A549 (cell line): ENCODE results near the gene WFIKKN1. TPM values are rescaled to one million over a fixed set of nuclear protein-coding genes. Genes with fewer than 3 reads are reported as not detected.
A peak's percentile ranks its signal among the peaks of the same experiment; 100 is the strongest.

Experiments used
- ATAC-seq, 2 experiments: fragments of 200-7000 bp in 1 of 2; fragments of >200 bp in 1 of 2; cut with Nextera tagmentation in 1 of 2; cut with Tn5 transposase in 1 of 2; 3 replicates each; pipeline versions ENCODE4 v1.8.0 to v1.9.1; 2018 to 2020; ENCODE audit warnings: mild to moderate bottlenecking in 1 of 2, moderate library complexity in 1 of 2
- CTCF ChIA-PET: fragments of 300-600 bp; sonication (Branson Sonifier 250); formaldehyde crosslinking; extraction: SDS; loops from one replicate; lab custom pipeline; 2021; ENCODE audit warnings: antibody characterized with exemption, inconsistent platforms; lab: Yijun Ruan, JAX
- POLR2A ChIA-PET: fragments of 350-600 bp; formaldehyde crosslinking; extraction: SDS; loops from one replicate; lab custom pipeline; 2021; ENCODE audit warnings: antibody characterized with exemption, inconsistent platforms; lab: Yijun Ruan, JAX
- DNase-seq, 2 experiments: peaks; one replicate each; pipeline versions ENCODE4 v3.0.0 to v3.0.0-alpha.2; 2011 to 2016; ENCODE audit warnings: low read depth in 1 of 2, low spot score in 1 of 2
- FAIRE-seq: peaks from 2 replicates; lab custom pipeline; 2011; peaks lifted over from hg19 to GRCh38; lab: Jason Lieb, UNC
- H3K27ac ChIP-seq, 2 experiments: fragments of >200 bp; sonication (Bioruptor Twin); formaldehyde crosslinking; 3 replicates each; pipeline ENCODE4 v1.5.1; 2016 to 2017
- H3K4me1 ChIP-seq: fragments of >200 bp; sonication (Bioruptor Twin); formaldehyde crosslinking; 3 replicates; pipeline ENCODE4 v1.6.1; 2016
- H3K4me2 ChIP-seq: fragments of >200 bp; sonication (Bioruptor Twin); formaldehyde crosslinking; 3 replicates; pipeline ENCODE4 v1.6.1; 2016
- H3K4me3 ChIP-seq: fragments of >200 bp; sonication (Bioruptor Twin); formaldehyde crosslinking; 3 replicates; pipeline ENCODE4 v1.5.1; 2016
- H3K9me3 ChIP-seq: fragments of >200 bp; sonication (Bioruptor Twin); formaldehyde crosslinking; 3 replicates; pipeline ENCODE4 v1.6.1; 2016
- CBX2 ChIP-seq: fragments of 200-600 bp; sonication (generic); IDR thresholded peaks from 2 replicates; pipeline ENCODE4 v1.6.1; 2016; ENCODE audit warnings: low read depth, mild to moderate bottlenecking, borderline replicate concordance
- CEBPB ChIP-seq, 2 experiments: fragments of >200 bp in 1 of 2; sonication (Bioruptor Twin) in 1 of 2; formaldehyde crosslinking in 1 of 2; IDR thresholded peaks; 2 replicates each; pipeline ENCODE4 v1.6.1; 2012 to 2016
- CHD4 ChIP-seq: fragments of 200-600 bp; sonication (generic); IDR thresholded peaks from 2 replicates; pipeline ENCODE4 v1.6.1; 2016; ENCODE audit warnings: antibody characterized with exemption, mild to moderate bottlenecking, borderline replicate concordance
- EHF ChIP-seq: fragments of 250-450 bp; sonication (Bioruptor Pico); IDR thresholded peaks from 2 replicates; pipeline ENCODE4 v1.5.0; 2020; ENCODE audit warnings: mild to moderate bottlenecking
- ELK1 ChIP-seq: fragments of 150-350 bp; IDR thresholded peaks from 2 replicates; pipeline ENCODE4 v1.6.1; 2014; ENCODE audit warnings: low read depth, mild to moderate bottlenecking, low read length
- EP300 ChIP-seq, 2 experiments: fragments of >200 bp; sonication (Bioruptor Twin); formaldehyde crosslinking; IDR thresholded peaks; 2 replicates in 1 of 2; 3 replicates in 1 of 2; pipeline ENCODE4 v1.6.1; 2016 to 2017
- ESRRA ChIP-seq: fragments of 150-350 bp; IDR thresholded peaks from 2 replicates; pipeline ENCODE4 v1.6.1; 2014; ENCODE audit warnings: mild to moderate bottlenecking, low read length, borderline replicate concordance
- FOXS1 ChIP-seq: fragments of 250-450 bp; sonication (Bioruptor Pico); IDR thresholded peaks from 2 replicates; pipeline ENCODE4 v1.5.0; 2020; ENCODE audit warnings: mild to moderate bottlenecking, moderate library complexity
- GATA3 ChIP-seq: IDR thresholded peaks from 2 replicates; pipeline ENCODE4 v1.6.1; 2012; ENCODE audit warnings: borderline replicate concordance
- HDAC2 ChIP-seq: fragments of 200-600 bp; sonication (generic); IDR thresholded peaks from 2 replicates; pipeline ENCODE4 v1.6.1; 2016
- HES2 ChIP-seq: fragments of >200 bp; sonication (Bioruptor Twin); formaldehyde crosslinking; IDR thresholded peaks from 2 replicates; pipeline ENCODE4 v1.6.1; 2016
- JUN ChIP-seq, 2 experiments: fragments of >200 bp; sonication (Bioruptor Twin); formaldehyde crosslinking; IDR thresholded peaks; 2 replicates in 1 of 2; 3 replicates in 1 of 2; pipeline ENCODE4 v1.6.1; 2016 to 2017
- JUNB ChIP-seq: fragments of >200 bp; sonication (Bioruptor Twin); formaldehyde crosslinking; IDR thresholded peaks from 2 replicates; pipeline ENCODE4 v1.6.1; 2016
- KDM1A ChIP-seq: fragments of 200-600 bp; sonication (generic); IDR thresholded peaks from 2 replicates; pipeline ENCODE4 v1.6.1; 2016; ENCODE audit warnings: low read depth, mild to moderate bottlenecking
- KDM5A ChIP-seq: fragments of 200-600 bp; sonication (generic); IDR thresholded peaks from 2 replicates; pipeline ENCODE4 v1.6.1; 2016; ENCODE audit warnings: antibody characterized with exemption, mild to moderate bottlenecking
- MAX ChIP-seq: IDR thresholded peaks from 2 replicates; pipeline ENCODE4 v1.6.1; 2012
- MAZ ChIP-seq: fragments of 150-350 bp; IDR thresholded peaks from 2 replicates; pipeline ENCODE4 v1.6.1; 2014; ENCODE audit warnings: antibody characterized with exemption, low read depth, low read length, borderline replicate concordance
- NFE2L2 ChIP-seq: fragments of 150-350 bp; conservative IDR thresholded peaks from 2 replicates; pipeline ENCODE4 v1.6.1; 2014; ENCODE audit warnings: low read length
- NPAS2 ChIP-seq: fragments of 250-450 bp; sonication (Bioruptor Pico); IDR thresholded peaks from 2 replicates; pipeline ENCODE4 v1.8.0; 2022; ENCODE audit warnings: mild to moderate bottlenecking, moderate library complexity, borderline replicate concordance
- NR3C1 ChIP-seq: fragments of >200 bp; sonication (Bioruptor Twin); formaldehyde crosslinking; IDR thresholded peaks from 3 replicates; pipeline ENCODE4 v1.6.1; 2017
- PHF8 ChIP-seq: fragments of 200-600 bp; sonication (generic); IDR thresholded peaks from 2 replicates; pipeline ENCODE4 v1.6.1; 2016; ENCODE audit warnings: low read depth, mild to moderate bottlenecking, antibody characterized with exemption, moderate library complexity, borderline replicate concordance
- POLR2A ChIP-seq: IDR thresholded peaks from 2 replicates; pipeline ENCODE4 v1.6.1; 2012; ENCODE audit warnings: mild to moderate bottlenecking, low read length
- POLR2AphosphoS2 ChIP-seq: conservative IDR thresholded peaks from 2 replicates; pipeline ENCODE4 v1.6.1; 2012; ENCODE audit warnings: low read length, improper control_type of control experiment, inconsistent platforms
- RAD21 ChIP-seq, 2 experiments: fragments of >200 bp in 1 of 2; sonication (Bioruptor Twin) in 1 of 2; formaldehyde crosslinking in 1 of 2; IDR thresholded peaks in 1 of 2; conservative IDR thresholded peaks in 1 of 2; 2 replicates in 1 of 2; 3 replicates in 1 of 2; pipeline ENCODE4 v1.6.1; 2012 to 2018; ENCODE audit warnings: inconsistent platforms in 1 of 2
- RCOR1 ChIP-seq: fragments of 150-350 bp; IDR thresholded peaks from 2 replicates; pipeline ENCODE4 v1.6.1; 2014; ENCODE audit warnings: antibody characterized with exemption, low read length, low read depth
- RNF2 ChIP-seq: fragments of 200-600 bp; sonication (generic); IDR thresholded peaks from 2 replicates; pipeline ENCODE4 v1.6.1; 2016; ENCODE audit warnings: low read depth, mild to moderate bottlenecking, antibody characterized with exemption, moderate library complexity, borderline replicate concordance
- SMC3 ChIP-seq: fragments of >200 bp; sonication (Bioruptor Twin); formaldehyde crosslinking; IDR thresholded peaks from 3 replicates; pipeline ENCODE4 v1.6.1; 2018; ENCODE audit warnings: inconsistent platforms
- SREBF2 ChIP-seq: fragments of 450-650 bp; IDR thresholded peaks from 2 replicates; pipeline ENCODE4 v1.6.1; 2014; ENCODE audit warnings: mild to moderate bottlenecking, moderate library complexity
- TFCP2L1 ChIP-seq: fragments of 250-450 bp; sonication (Bioruptor Pico); IDR thresholded peaks from 2 replicates; pipeline ENCODE4 v1.5.0; 2021; ENCODE audit warnings: mild to moderate bottlenecking
- USF2 ChIP-seq: fragments of 450-650 bp; IDR thresholded peaks from 2 replicates; pipeline ENCODE4 v1.6.1; 2014; ENCODE audit warnings: antibody characterized with exemption
- ZC3H11A ChIP-seq: fragments of 450-650 bp; IDR thresholded peaks from 2 replicates; pipeline ENCODE4 v1.6.1; 2014; ENCODE audit warnings: antibody characterized with exemption, mild to moderate bottlenecking
- ZFP36 ChIP-seq: fragments of 450-650 bp; IDR thresholded peaks from 2 replicates; pipeline ENCODE4 v1.6.1; 2014; ENCODE audit warnings: borderline replicate concordance; ENCODE audit not compliant: partially characterized antibody
- ZNF302 ChIP-seq: fragments of 250-450 bp; sonication (Bioruptor Pico); IDR thresholded peaks from 2 replicates; pipeline ENCODE4 v1.9.0; 2021; ENCODE audit warnings: inconsistent platforms, mild to moderate bottlenecking, moderate library complexity
- WGBS: methylation state at CpG from one replicate; pipeline ENCODE4 v1.1.6; 2017; ENCODE audit errors: missing lambda C conversion rate; 5-methylcytosine and 5-hydroxymethylcytosine counted together
- polyA plus RNA-seq, 4 experiments: library from polyadenylated mRNA; depleted of rRNA in 3 of 4; stranded (reverse); fragments of >200 nt; fragmentation: RNase III in 1 of 4; extraction: RNeasy Plus Mini Kit Qiagen cat#74134 plus additional on column Dnase treatment in 1 of 4; gene quantifications; 2 replicates in 3 of 4; 3 replicates in 1 of 4; pipeline ENCODE4 v1.2.3, GENCODE V29; 2011 to 2017

The WFIKKN1 gene
- polyA plus RNA-seq, 2 of the 4 experiments (the other 2 are of a cell fraction), result 0.05 to 0.23 TPM

GRCh38 chr16:635573-636205 lies 4.9 kb downstream of the WFIKKN1 start:
- Histone ChIP-seq H3K4me3 (peak overlapping the region; percentile 78), H3K27ac (peak overlapping the region; percentile 83 to 91), H3K4me2 (peak overlapping the region; percentile 78), H3K4me1 (peaks cover 26% of the 10 kb centered on the region), H3K9me3 (no peaks in the 10 kb centered on the region)
- CTCF ChIA-PET, result interaction anchor here (1.0 to 2.7 kb wide), 11 partner anchors 8 to 57 kb away, joined by 3 to 12 read pairs (median 4); partner anchors contain the start of gene RHOT2
- DNase-seq (no peak), ATAC-seq (peak; percentile 1 to 32; a peak in 5 of 6 replicates), FAIRE-seq (no peak)
- POLR2A ChIA-PET, result interaction anchor here (1.0 to 1.6 kb wide), 7 partner anchors 8 to 48 kb away, joined by 3 to 11 read pairs (median 4); partner anchors contain the start of gene RAB40C
- WGBS, result 0% methylated on average over 9 of the region's 55 CpGs
- TF ChIP-seq TFCP2L1 (CRISPR knock-in tag) (0 out of 2 replicates have a peak, but pooled peaks have one; percentile 14), PHF8 (peak; percentile 88; the same call in 1 of the 2 replicates), FOXS1 (CRISPR knock-in tag) (no peak), ELK1 (no peak), ESRRA (no peak), RNF2 (0 out of 2 replicates have a peak, but pooled peaks have one; percentile 39), CEBPB (IDR thresholded peaks at IDR 0.05) (no peak)

- POLR2A ChIA-PET, result interaction anchor here (1.0 to 1.6 kb wide), 7 partner anchors 9 to 49 kb away, joined by 3 to 11 read pairs (median 4); partner anchors contain the start of gene RAB40C
- under 1% methylated on average over 27 of the region's 91 CpGs for WGBS
- H3K4me3 ChIP-seq, result peak within 1 kb of the TSS; percentile 78
- ATAC-seq (peak; percentile 81 to 92), DNase-seq (peak; percentile 92 to 96), FAIRE-seq (peak; percentile 59)
- H3K9me3 ChIP-seq, result no peaks in the 10 kb centered on the region
- H3K27ac ChIP-seq, result peak within 1 kb of the TSS; percentile 83 to 91
- CTCF ChIA-PET, result interaction anchor here (1.0 to 2.7 kb wide), 10 partner anchors 9 to 57 kb away, joined by 3 to 12 read pairs (median 5); partner anchors contain the start of gene RHOT2
- peaks cover 25% of the 10 kb centered on the region for H3K4me1 ChIP-seq
- H3K4me2 ChIP-seq, result peak within 1 kb of the TSS; percentile 78
- no peak for TF ChIP-seq KDM1A
- TF ChIP-seq RAD21 (conservative IDR thresholded peaks at IDR 0.05 in 1 of 2, IDR thresholded peaks at IDR 0.05 in 1 of 2), result peak in 1 of 2 experiments; percentile 26; a peak in 2 of 5 replicates
- TF ChIP-seq ZFP36, result no peak
- TF ChIP-seq JUN (IDR thresholded peaks at IDR 0.05), result peak; percentile 64 to 79; a peak in 3 of 5 replicates
- no peak for TF ChIP-seq HDAC2
- TF ChIP-seq NR3C1, result no peak
- TF ChIP-seq EP300 (IDR thresholded peaks at IDR 0.05), result 0 out of 5 replicates have a peak, but pooled peaks of 1 of the 2 experiments have one; percentile 13
- no peak for TF ChIP-seq HES2
- no peak for TF ChIP-seq KDM5A
- no peak for TF ChIP-seq EHF (CRISPR knock-in tag)
- TF ChIP-seq ZC3H11A, result no peak
- peak; percentile 94 for TF ChIP-seq POLR2A
- TF ChIP-seq JUNB, result no peak
- 0 out of 3 replicates have a peak, but pooled peaks have one; percentile 3 for TF ChIP-seq SMC3
- TF ChIP-seq CHD4, result no peak
- TF ChIP-seq ESRRA, result 0 out of 2 replicates have a peak, but pooled peaks have one; percentile 39
- no peak; the same call in 1 of the 2 replicates for TF ChIP-seq MAZ
- TF ChIP-seq NFE2L2, result no peak
- no peak for TF ChIP-seq USF2
- TF ChIP-seq GATA3, result no peak
- no peak for TF ChIP-seq POLR2AphosphoS2
- no peak for TF ChIP-seq TFCP2L1 (CRISPR knock-in tag)
- peak; percentile 89 for TF ChIP-seq MAX
- no peak for TF ChIP-seq RCOR1
- no peak for TF ChIP-seq ZNF302 (CRISPR knock-in tag)
- no peak for TF ChIP-seq NPAS2 (CRISPR knock-in tag)
- TF ChIP-seq SREBF2, result peak; percentile 95
- no peak for TF ChIP-seq CBX2
These were observed 5.7 kb downstream of the WFIKKN1 start, which contains the start of gene METTL26 for GRCh38 chr16:636206-637080. METTL26 (minus strand) TSS chr16:636305; CDS start chr16:636290, 15 bp downstream.
